Umbilical cord (tissue), 1 donor: ENCODE results near the gene DMAC2L. TPM values are rescaled to one million over a fixed set of nuclear protein-coding genes. Genes with fewer than 3 reads are reported as not detected.

Experiments used
- total RNA-seq: library from RNA; depleted of rRNA; stranded (reverse); fragments of >200 nt; gene quantifications from one replicate; pipeline ENCODE4 v1.2.3, GENCODE V29; 2014; ENCODE audit warnings: low replicate concordance; ENCODE audit not compliant: insufficient read depth

DMAC2L gene
- total RNA-seq, 1 donor from 2014 or later, result 19.3 TPM

Other genes starting within 250 kb of the DMAC2L start
- gene VCPKMT, start 195.8 kb upstream of the DMAC2L start, total RNA-seq, result 6.0 TPM
- gene SOS2, start 80.7 kb upstream of the DMAC2L start, total RNA-seq, result 29.9 TPM
- 3.4 TPM for gene L2HGDH, start 95 bp upstream of the DMAC2L start, total RNA-seq
- gene CDKL1, start 84.6 kb downstream of the DMAC2L start, total RNA-seq, result 20.2 TPM
- gene MAP4K5, start 220.2 kb downstream of the DMAC2L start, total RNA-seq, result 179 TPM
- gene ATL1, start 247.8 kb downstream of the DMAC2L start, total RNA-seq, result 19.3 TPM